NB4 (cell line): ENCODE measurements around the gene CLEC16A.

Experiments used
- MYC ChIP-seq: IDR thresholded peaks from 2 replicates; pipeline ENCODE4 v1.6.1; 2011; ENCODE audit warnings: low read depth, low read length
- POLR2A ChIP-seq: IDR thresholded peaks from 2 replicates; pipeline ENCODE4 v1.6.1; 2011; ENCODE audit warnings: mild to moderate bottlenecking; ENCODE audit not compliant: insufficient read length; ENCODE audit errors: extremely low read depth
- TF ChIP-seq, protein P1 (sequence below): IDR thresholded peaks from one replicate; pipeline ENCODE4 v1.5.1; 2012; ENCODE audit warnings: low read depth, low read length
- TF ChIP-seq, protein P2 (sequence below): IDR thresholded peaks from 2 replicates; pipeline ENCODE4 v1.6.1; 2011; ENCODE audit warnings: low read depth, low read length

DNA sequence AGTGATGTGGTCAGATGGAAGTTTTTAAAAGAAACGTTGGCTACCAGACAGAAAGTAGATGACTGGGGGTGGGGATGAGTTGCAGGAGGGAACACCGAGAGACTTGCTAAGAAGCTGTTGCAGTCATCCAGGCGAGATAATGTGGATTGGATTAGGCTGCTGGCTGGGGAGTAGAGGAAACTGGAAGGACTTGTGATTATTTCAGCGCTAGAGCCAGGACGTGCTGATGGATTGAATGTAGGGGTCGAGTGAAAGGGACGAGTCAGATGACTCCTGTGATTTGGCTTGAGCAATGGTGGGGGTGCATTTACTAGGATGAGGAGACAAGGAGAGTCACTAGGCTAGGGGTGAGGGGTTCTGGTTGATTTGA, 88.5 kb downstream of the CLEC16A start:
- TF ChIP-seq, protein P1, sequence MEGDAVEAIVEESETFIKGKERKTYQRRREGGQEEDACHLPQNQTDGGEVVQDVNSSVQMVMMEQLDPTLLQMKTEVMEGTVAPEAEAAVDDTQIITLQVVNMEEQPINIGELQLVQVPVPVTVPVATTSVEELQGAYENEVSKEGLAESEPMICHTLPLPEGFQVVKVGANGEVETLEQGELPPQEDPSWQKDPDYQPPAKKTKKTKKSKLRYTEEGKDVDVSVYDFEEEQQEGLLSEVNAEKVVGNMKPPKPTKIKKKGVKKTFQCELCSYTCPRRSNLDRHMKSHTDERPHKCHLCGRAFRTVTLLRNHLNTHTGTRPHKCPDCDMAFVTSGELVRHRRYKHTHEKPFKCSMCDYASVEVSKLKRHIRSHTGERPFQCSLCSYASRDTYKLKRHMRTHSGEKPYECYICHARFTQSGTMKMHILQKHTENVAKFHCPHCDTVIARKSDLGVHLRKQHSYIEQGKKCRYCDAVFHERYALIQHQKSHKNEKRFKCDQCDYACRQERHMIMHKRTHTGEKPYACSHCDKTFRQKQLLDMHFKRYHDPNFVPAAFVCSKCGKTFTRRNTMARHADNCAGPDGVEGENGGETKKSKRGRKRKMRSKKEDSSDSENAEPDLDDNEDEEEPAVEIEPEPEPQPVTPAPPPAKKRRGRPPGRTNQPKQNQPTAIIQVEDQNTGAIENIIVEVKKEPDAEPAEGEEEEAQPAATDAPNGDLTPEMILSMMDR, result no peak
- TF ChIP-seq POLR2A (no peak), MYC (no peak)
- TF ChIP-seq, protein P2, sequence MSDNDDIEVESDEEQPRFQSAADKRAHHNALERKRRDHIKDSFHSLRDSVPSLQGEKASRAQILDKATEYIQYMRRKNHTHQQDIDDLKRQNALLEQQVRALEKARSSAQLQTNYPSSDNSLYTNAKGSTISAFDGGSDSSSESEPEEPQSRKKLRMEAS, result no peak
